ENCODE data around the gene SYNM. TPM values are rescaled to one million over a fixed set of nuclear protein-coding genes. Genes with fewer than 3 reads are reported as not detected.

The SYNM gene
- total RNA-seq, 1 donor from 2014 or later, result 3.8 TPM

Other genes with a start within 250 kb of the SYNM start
- not detected for gene PGPEP1L, start 97.3 kb upstream of the SYNM start, total RNA-seq
- gene TTC23, start 144.5 kb downstream of the SYNM start, total RNA-seq, result 9.0 TPM
- gene LRRC28, start 146.4 kb downstream of the SYNM start, total RNA-seq, result 26.9 TPM

Measured in left lobe of liver (tissue), 1 donor.